ENCODE results near the gene FSCN2. TPM values are rescaled to one million over a fixed set of nuclear protein-coding genes. Genes with fewer than 3 reads are reported as not detected.

The FSCN2 gene
- total RNA-seq, 2 donors from 2014 or later = 7.0 to 13.5 TPM

DNA sequence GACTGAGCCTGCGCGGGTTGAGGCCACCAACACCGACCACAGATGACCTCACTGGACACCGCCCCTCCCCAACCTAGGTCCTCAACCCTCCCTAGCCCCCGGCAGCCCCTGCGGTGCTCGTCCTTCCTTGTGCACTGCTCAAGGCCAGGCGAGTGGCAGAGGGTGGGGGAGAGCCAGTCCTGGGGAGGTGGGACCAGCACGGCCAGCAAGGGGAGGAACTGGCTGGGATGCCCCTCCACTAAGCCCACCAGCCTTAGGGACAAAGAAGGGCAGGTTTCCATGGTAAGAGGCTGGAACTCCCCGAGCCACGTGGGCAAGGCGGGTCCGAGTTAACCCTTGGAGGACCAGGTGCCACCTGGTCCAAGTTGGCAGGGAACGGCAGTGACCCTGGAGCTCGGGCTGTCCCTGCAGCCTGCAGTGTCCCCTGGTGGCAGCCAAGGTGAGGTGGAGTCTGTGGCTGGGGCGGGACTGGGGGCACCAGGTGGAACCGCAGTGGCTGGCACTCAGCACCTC is 9.2 kb downstream of the FSCN2 start:
- TF ChIP-seq POLR2A (IDR thresholded peaks at IDR 0.05) = peak in 2 of 3 donors; percentile 45 to 54
- TF ChIP-seq, protein P1, sequence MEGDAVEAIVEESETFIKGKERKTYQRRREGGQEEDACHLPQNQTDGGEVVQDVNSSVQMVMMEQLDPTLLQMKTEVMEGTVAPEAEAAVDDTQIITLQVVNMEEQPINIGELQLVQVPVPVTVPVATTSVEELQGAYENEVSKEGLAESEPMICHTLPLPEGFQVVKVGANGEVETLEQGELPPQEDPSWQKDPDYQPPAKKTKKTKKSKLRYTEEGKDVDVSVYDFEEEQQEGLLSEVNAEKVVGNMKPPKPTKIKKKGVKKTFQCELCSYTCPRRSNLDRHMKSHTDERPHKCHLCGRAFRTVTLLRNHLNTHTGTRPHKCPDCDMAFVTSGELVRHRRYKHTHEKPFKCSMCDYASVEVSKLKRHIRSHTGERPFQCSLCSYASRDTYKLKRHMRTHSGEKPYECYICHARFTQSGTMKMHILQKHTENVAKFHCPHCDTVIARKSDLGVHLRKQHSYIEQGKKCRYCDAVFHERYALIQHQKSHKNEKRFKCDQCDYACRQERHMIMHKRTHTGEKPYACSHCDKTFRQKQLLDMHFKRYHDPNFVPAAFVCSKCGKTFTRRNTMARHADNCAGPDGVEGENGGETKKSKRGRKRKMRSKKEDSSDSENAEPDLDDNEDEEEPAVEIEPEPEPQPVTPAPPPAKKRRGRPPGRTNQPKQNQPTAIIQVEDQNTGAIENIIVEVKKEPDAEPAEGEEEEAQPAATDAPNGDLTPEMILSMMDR (IDR thresholded peaks at IDR 0.05) = peak; percentile 71 to 99 (median 93)
- Histone ChIP-seq H3K4me3 (no peak overlapping the region), H3K27ac (peak overlapping the region; percentile 75 to 91 (median 90)), H3K36me3 (replicated peaks in 1 of 2; ENCODE audit: insufficient read depth in 1 of 2, low read depth in 2 of 2) (peaks cover 0 to 6% of the 10 kb centered on the region in 2 donors), H3K9me3 (no peaks in the 10 kb centered on the region), H3K4me1 (peaks cover 47% of the 10 kb centered on the region), H3K27me3 (no peaks in the 10 kb centered on the region)
- DNase-seq = peak; percentile 84 to 85 (median 85)
- intact Hi-C loops (cut with DNase I) = no loop called here
- WGBS, 2 donors = 4 to 6% methylated on average over 7 to 17 of the region's 17 CpGs
- ATAC-seq = peak; percentile 70

DNA sequence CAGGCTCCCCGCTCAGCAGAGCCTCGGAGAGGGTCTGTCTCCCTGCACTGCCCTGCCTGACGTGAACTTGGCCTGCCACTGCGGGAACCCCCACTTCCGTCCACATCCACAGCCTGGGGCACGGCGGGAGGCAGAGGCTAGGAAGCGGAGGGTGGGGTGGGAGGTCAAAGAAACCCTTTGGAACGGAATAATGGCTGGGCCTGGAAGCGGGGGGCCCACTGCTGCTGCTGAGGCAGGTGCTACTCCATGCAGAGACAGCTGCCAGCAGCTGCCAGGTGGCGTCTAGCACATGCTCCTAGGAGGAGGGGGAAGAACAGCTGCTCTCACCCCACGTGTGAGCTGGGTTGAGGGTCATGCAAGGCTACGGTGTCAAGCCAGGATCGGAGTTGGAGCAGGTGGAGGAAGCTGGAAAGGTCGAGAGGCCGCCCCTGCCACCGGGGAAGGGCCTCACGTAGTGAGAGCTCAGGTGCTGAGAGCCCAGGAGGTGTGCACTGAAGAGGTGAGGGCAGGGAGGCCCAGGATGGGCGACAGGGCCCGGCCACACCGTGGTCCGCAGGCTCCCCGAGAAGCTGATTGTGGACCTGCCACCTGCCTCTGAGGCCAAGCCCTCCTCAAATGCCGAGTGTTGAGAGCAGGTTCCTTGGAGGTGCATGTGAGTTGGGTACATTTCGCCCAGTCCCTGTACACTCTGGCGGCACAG is 9.8 kb downstream of the FSCN2 start:
- intact Hi-C loops (cut with DNase I) = no loop called here
- Histone ChIP-seq H3K4me1 (peaks cover 47% of the 10 kb centered on the region), H3K9me3 (no peaks in the 10 kb centered on the region), H3K4me3 (no peak overlapping the region), H3K27ac (peak overlapping the region; percentile 75 to 91 (median 90)), H3K36me3 (replicated peaks in 1 of 2; ENCODE audit: insufficient read depth in 1 of 2, low read depth in 2 of 2) (peaks cover 0 to 6% of the 10 kb centered on the region in 2 donors), H3K27me3 (no peaks in the 10 kb centered on the region)
- ATAC-seq (peak; percentile 56), DNase-seq (peak; percentile 82 to 91 (median 90))
- WGBS, 2 donors = 30 to 37% methylated on average over 2 to 26 of the region's 26 CpGs
- TF ChIP-seq, protein P1 (IDR thresholded peaks at IDR 0.05) = peak in 1 of 7 experiments; percentile 4
- TF ChIP-seq POLR2A (IDR thresholded peaks at IDR 0.05) = peak in 1 of 3 donors; percentile 20

DNA sequence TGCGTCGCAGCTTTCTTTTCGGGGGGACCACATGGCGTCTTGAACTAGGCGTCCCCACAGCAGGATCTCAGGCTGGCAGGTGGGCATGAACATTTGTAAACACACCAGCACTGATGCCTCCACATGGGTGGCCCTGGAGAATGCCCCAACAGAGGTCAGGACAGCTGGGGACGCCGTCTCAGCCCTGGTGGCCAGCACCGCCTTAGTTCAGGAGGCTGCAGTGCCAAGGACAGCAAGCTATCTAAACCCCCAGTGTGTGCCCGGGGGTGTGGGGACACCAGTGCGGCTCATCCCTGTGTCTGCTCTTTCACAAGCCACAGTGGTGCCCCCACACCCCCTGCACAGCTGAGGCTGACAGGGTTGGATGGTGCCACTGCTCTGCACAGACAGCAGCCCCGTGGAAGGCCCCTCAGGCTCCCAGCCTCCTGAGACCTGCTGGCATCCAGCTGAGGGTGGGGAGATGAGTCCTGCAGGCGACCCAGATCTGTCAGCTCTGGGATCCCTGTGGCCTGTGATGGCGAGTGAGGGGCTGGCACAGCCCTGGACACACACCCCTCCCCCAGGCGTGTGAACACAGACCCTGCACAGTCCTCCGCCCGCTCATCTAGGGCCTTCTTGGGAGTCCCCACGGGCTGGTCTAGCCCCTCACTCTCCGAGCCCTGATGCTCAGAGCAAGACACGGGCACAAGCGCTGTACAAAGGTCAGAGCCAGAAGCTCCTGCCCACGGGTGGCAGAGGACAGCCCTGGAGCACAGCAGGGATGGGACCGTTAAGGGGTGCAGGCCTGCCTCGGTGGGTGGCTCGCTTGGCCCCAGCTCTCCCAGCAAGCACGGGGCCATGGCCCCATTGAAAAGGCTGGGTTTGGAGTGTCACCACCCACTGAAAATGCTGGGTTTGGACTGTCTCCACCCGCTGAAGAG is 10.7 kb downstream of the FSCN2 start:
- ATAC-seq (no peak), DNase-seq (peak in 2 of 4 donors; percentile 11 to 13)
- intact Hi-C loops (cut with DNase I) = no loop called here
- H3K4me1 ChIP-seq = peaks cover 46% of the 10 kb centered on the region
- no peaks in the 10 kb centered on the region for H3K9me3 ChIP-seq
- no peak for TF ChIP-seq POLR2A (IDR thresholded peaks at IDR 0.05)
- TF ChIP-seq, protein P1 (IDR thresholded peaks at IDR 0.05) = no peak
- H3K27me3 ChIP-seq = no peaks in the 10 kb centered on the region
- peak overlapping the region in 2 of 4 donors; percentile 90 to 91 for H3K27ac ChIP-seq
- WGBS, 2 donors = 81 to 93% methylated on average over 3 to 21 of the region's 26 CpGs
- H3K36me3 ChIP-seq (replicated peaks in 1 of 2; ENCODE audit: insufficient read depth in 1 of 2, low read depth in 2 of 2) = peaks cover 0 to 6% of the 10 kb centered on the region in 2 donors
- H3K4me3 ChIP-seq = no peak overlapping the region

DNA sequence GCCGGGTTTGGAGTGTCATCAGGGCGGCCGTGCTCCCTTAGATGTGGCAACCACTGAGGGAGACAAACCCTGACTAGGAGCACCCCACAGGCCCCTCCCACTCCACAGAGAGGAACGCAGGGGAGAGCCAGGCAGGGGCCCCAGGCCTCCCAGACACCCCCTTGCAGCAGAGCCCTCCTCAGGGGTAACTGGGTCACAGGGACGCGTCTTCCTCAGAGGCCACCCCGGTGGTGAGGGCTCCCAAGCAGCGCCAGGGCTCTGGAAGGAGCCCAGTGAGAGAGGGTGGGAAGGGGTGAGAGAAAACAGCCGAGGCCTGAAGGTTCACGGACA is 11.4 kb downstream of the FSCN2 start:
- intact Hi-C loops (cut with DNase I) = no loop called here
- H3K27ac ChIP-seq = no peak overlapping the region
- no peaks in the 10 kb centered on the region for H3K27me3 ChIP-seq
- H3K9me3 ChIP-seq = no peaks in the 10 kb centered on the region
- WGBS, 2 donors = 92 to 94% methylated on average over 6 to 10 of the region's 10 CpGs
- TF ChIP-seq POLR2A (IDR thresholded peaks at IDR 0.05) = no peak
- TF ChIP-seq, protein P1 (IDR thresholded peaks at IDR 0.05) = no peak
- peaks cover 40% of the 10 kb centered on the region for H3K4me1 ChIP-seq
- ATAC-seq (no peak), DNase-seq (peak in 2 of 4 donors; percentile 7 to 10)
- H3K36me3 ChIP-seq (replicated peaks in 1 of 2; ENCODE audit: insufficient read depth in 1 of 2, low read depth in 2 of 2) = peaks cover 0 to 6% of the 10 kb centered on the region in 2 donors
- H3K4me3 ChIP-seq = no peak overlapping the region

Data from body of pancreas (tissue), 4 donors.